H1 (cell line): Measurements from ENCODE around the gene ITGA3. TPM values are rescaled to one million over a fixed set of nuclear protein-coding genes. Genes with fewer than 3 reads are reported as not detected.
A peak's percentile ranks its signal among the peaks of the same experiment; 100 is the strongest.

Experiments used
- CTCF ChIA-PET: fragments of 300-600 bp; sonication (Branson Sonifier 250); formaldehyde crosslinking; loops from one replicate; lab custom pipeline; 2021; ENCODE audit not compliant: partially characterized antibody; lab: Charles Lee
- POLR2A ChIA-PET: fragments of 300-600 bp; sonication (Branson Sonifier 250); formaldehyde crosslinking; loops from one replicate; lab custom pipeline; 2021; ENCODE audit warnings: inconsistent platforms; ENCODE audit not compliant: partially characterized antibody; lab: Charles Lee
- DNase-seq, 2 experiments: peaks; one replicate each; pipeline versions ENCODE4 v3.0.0 to v3.0.0-alpha.2; 2010 to 2022; ENCODE audit warnings: low spot score in 2 of 2, low read depth in 1 of 2, mixed read lengths in 1 of 2
- FAIRE-seq: peaks from 2 replicates; lab custom pipeline; 2011; peaks lifted over from hg19 to GRCh38; lab: Jason Lieb, UNC
- H2AFZ ChIP-seq: 2 replicates; pipeline ENCODE4 v1.8.1; 2012; ENCODE audit warnings: low read length, inconsistent platforms
- H2AK5ac ChIP-seq: 2 replicates; pipeline ENCODE4 v1.6.1; 2013; ENCODE audit warnings: low read depth, low read length
- H2BK120ac ChIP-seq: replicated peaks from 2 replicates; pipeline ENCODE3; 2013; ENCODE audit warnings: low read depth, low read length, inconsistent platforms
- H2BK12ac ChIP-seq: 2 replicates; pipeline ENCODE4 v1.6.1; 2013; ENCODE audit warnings: low read depth, low read length
- H2BK15ac ChIP-seq: 2 replicates; pipeline ENCODE4 v1.6.1; 2013; ENCODE audit warnings: low read length
- H2BK20ac ChIP-seq: 2 replicates; pipeline ENCODE4 v1.6.1; 2013; ENCODE audit warnings: low read length
- H2BK5ac ChIP-seq: 2 replicates; pipeline ENCODE4 v1.6.1; 2013; ENCODE audit warnings: low read depth, low read length
- H3K14ac ChIP-seq: 2 replicates; pipeline ENCODE4 v1.6.1; 2013; ENCODE audit warnings: inconsistent platforms; ENCODE audit not compliant: insufficient read length
- H3K18ac ChIP-seq: 2 replicates; pipeline ENCODE4 v1.6.1; 2013; ENCODE audit warnings: low read length; ENCODE audit errors: extremely low read depth
- H3K23ac ChIP-seq: 2 replicates; pipeline ENCODE4 v1.6.1; 2013; ENCODE audit warnings: inconsistent platforms; ENCODE audit not compliant: insufficient read length
- H3K23me2 ChIP-seq: 2 replicates; pipeline ENCODE4 v1.6.1; 2013; ENCODE audit warnings: low read depth, low read length
- H3K27ac ChIP-seq: 2 replicates; pipeline ENCODE4 v1.6.1; 2011; ENCODE audit warnings: low read depth, low read length, inconsistent platforms
- H3K27me3 ChIP-seq, 4 experiments: replicated peaks in 1 of 4; 1 replicate in 1 of 4; 2 replicates in 3 of 4; pipeline versions ENCODE4 v1.6.1 to v1.8.1; 2011 to 2013; ENCODE audit warnings: low read length in 3 of 4, mild to moderate bottlenecking in 3 of 4, inconsistent platforms in 2 of 4, mixed read lengths in 2 of 4, moderate library complexity in 1 of 4; ENCODE audit not compliant: control insufficient read depth in 3 of 4, insufficient read depth in 3 of 4; ENCODE audit errors: extremely low read depth in 1 of 4
- H3K36me3 ChIP-seq, 4 experiments: 2 replicates each; pipeline versions ENCODE4 v1.6.1 to v1.8.1; 2011 to 2013; ENCODE audit warnings: mild to moderate bottlenecking in 4 of 4, low read length in 3 of 4, moderate library complexity in 2 of 4, control low read depth in 1 of 4, inconsistent platforms in 1 of 4; ENCODE audit not compliant: insufficient read depth in 4 of 4, control insufficient read depth in 2 of 4
- H3K4ac ChIP-seq: replicated peaks from 2 replicates; pipeline ENCODE3; 2013; ENCODE audit warnings: low read length, low read depth, mixed read lengths, inconsistent platforms; ENCODE audit not compliant: insufficient read length
- H3K4me1 ChIP-seq, 4 experiments: replicated peaks in 1 of 4; 1 replicate in 1 of 4; 2 replicates in 3 of 4; pipeline versions ENCODE4 v1.6.1 to v1.8.1; 2011 to 2013; ENCODE audit warnings: low read length in 3 of 4, inconsistent platforms in 2 of 4, mixed read lengths in 1 of 4; ENCODE audit not compliant: insufficient read depth in 4 of 4, control insufficient read depth in 3 of 4
- H3K4me2 ChIP-seq, 2 experiments: 2 replicates each; pipeline versions ENCODE4 v1.6.1 to v1.8.1; 2011 to 2013; ENCODE audit warnings: low read depth in 2 of 2, low read length in 2 of 2, control low read depth in 1 of 2, inconsistent platforms in 1 of 2, mild to moderate bottlenecking in 1 of 2; ENCODE audit not compliant: insufficient read depth in 1 of 2
- H3K4me3 ChIP-seq, 4 experiments: fragments of 200-600, 300-600 bp in 1 of 4; sonication (generic), shearing (Covaris generic), sonication (Bioruptor Twin) in 1 of 4; 2 replicates each; pipeline versions ENCODE4 v1.5.1 to v1.8.1; 2011 to 2016; ENCODE audit warnings: low read length in 4 of 4, low read depth in 3 of 4, control low read depth in 2 of 4, inconsistent platforms in 2 of 4, mild to moderate bottlenecking in 2 of 4, mixed read lengths in 1 of 4, moderate library complexity in 1 of 4; ENCODE audit not compliant: insufficient read depth in 2 of 4; ENCODE audit errors: extremely low read depth in 1 of 4
- H3K56ac ChIP-seq: replicated peaks from 2 replicates; pipeline ENCODE3; 2013; ENCODE audit warnings: low read depth, mild to moderate bottlenecking, mixed read lengths, low read length, inconsistent platforms; ENCODE audit not compliant: insufficient read length
- H3K79me1 ChIP-seq: 2 replicates; pipeline ENCODE4 v1.6.1; 2013; ENCODE audit warnings: low read depth, low read length, control low read depth
- H3K79me2 ChIP-seq, 2 experiments: 2 replicates each; pipeline versions ENCODE4 v1.6.1 to v1.8.1; 2012 to 2013; ENCODE audit warnings: low read length in 2 of 2, mild to moderate bottlenecking in 2 of 2, inconsistent platforms in 1 of 2; ENCODE audit not compliant: insufficient read depth in 2 of 2, control insufficient read depth in 1 of 2
- H3K9ac ChIP-seq, 4 experiments: replicated peaks in 1 of 4; 1 replicate in 1 of 4; 2 replicates in 3 of 4; pipeline versions ENCODE4 v1.6.1 to v1.8.1; 2011 to 2013; ENCODE audit warnings: low read depth in 3 of 4, low read length in 3 of 4, control low read depth in 2 of 4, mild to moderate bottlenecking in 2 of 4, moderate library complexity in 2 of 4, inconsistent platforms in 1 of 4; ENCODE audit errors: extremely low read depth in 1 of 4
- H3K9me3 ChIP-seq, 2 experiments: 2 replicates each; pipeline versions ENCODE4 v1.6.1 to v1.8.1; 2012 to 2013; ENCODE audit warnings: mild to moderate bottlenecking in 2 of 2, moderate library complexity in 2 of 2, control low read depth in 1 of 2, inconsistent platforms in 1 of 2, low read depth in 1 of 2, low read length in 1 of 2, mixed read lengths in 1 of 2; ENCODE audit not compliant: insufficient read depth in 2 of 2
- H4K20me1 ChIP-seq, 2 experiments: replicated peaks in 1 of 2; 2 replicates each; pipeline versions ENCODE3 to v1.8.1; 2011 to 2013; ENCODE audit warnings: inconsistent platforms in 2 of 2, low read length in 2 of 2, mild to moderate bottlenecking in 1 of 2; ENCODE audit not compliant: insufficient read depth in 2 of 2, control insufficient read depth in 1 of 2
- H4K5ac ChIP-seq: 2 replicates; pipeline ENCODE4 v1.6.1; 2013; ENCODE audit warnings: low read length, low read depth, mixed read lengths, inconsistent platforms; ENCODE audit not compliant: insufficient read length
- H4K8ac ChIP-seq: 2 replicates; pipeline ENCODE4 v1.8.0; 2013; ENCODE audit warnings: mild to moderate bottlenecking, moderate library complexity, low read length, inconsistent platforms; ENCODE audit not compliant: insufficient read depth; ENCODE audit errors: extremely low read depth
- H4K91ac ChIP-seq: replicated peaks from 2 replicates; pipeline ENCODE3; 2013; ENCODE audit warnings: low read length, mixed read lengths, inconsistent platforms; ENCODE audit not compliant: insufficient read length
- CHD1 ChIP-seq: IDR thresholded peaks from 2 replicates; pipeline ENCODE4 v1.6.1; 2012; ENCODE audit warnings: low read depth, low read length, improper control_type of control experiment
- CHD2 ChIP-seq: IDR thresholded peaks from 2 replicates; pipeline ENCODE4 v1.6.1; 2012; ENCODE audit warnings: low read length, improper control_type of control experiment
- CTBP2 ChIP-seq: IDR thresholded peaks from 2 replicates; pipeline ENCODE4 v1.7.0; 2011; ENCODE audit warnings: borderline replicate concordance, mild to moderate bottlenecking, moderate library complexity, mixed read lengths, low read length; ENCODE audit not compliant: insufficient read depth, insufficient read length
- MAFK ChIP-seq: IDR thresholded peaks from 2 replicates; pipeline ENCODE4 v1.6.1; 2012; ENCODE audit warnings: low read depth, mild to moderate bottlenecking, improper control_type of control experiment, low read length
- SAP30 ChIP-seq: fragments of 300-600 bp; sonication (generic); IDR thresholded peaks from 2 replicates; pipeline ENCODE4 v1.7.1; 2012; ENCODE audit warnings: low read length, moderate library complexity, mild to moderate bottlenecking, inconsistent platforms; ENCODE audit not compliant: insufficient read depth, insufficient replicate concordance
- SIRT6 ChIP-seq: IDR thresholded peaks from one replicate; pipeline ENCODE4 v1.7.1; 2012; ENCODE audit warnings: low read length, inconsistent platforms
- SIX5 ChIP-seq: IDR thresholded peaks from 2 replicates; pipeline ENCODE4 v1.6.1; 2011; ENCODE audit warnings: mild to moderate bottlenecking, low read depth, low read length
- SRF ChIP-seq: IDR thresholded peaks from 2 replicates; pipeline ENCODE4 v1.6.1; 2011; ENCODE audit warnings: mild to moderate bottlenecking, low read depth, low read length, moderate library complexity
- TEAD4 ChIP-seq: IDR thresholded peaks from 2 replicates; pipeline ENCODE4 v1.6.1; 2012; ENCODE audit warnings: low read depth, low read length, inconsistent platforms, mixed read lengths
- WGBS, 2 experiments: shearing (Covaris generic) in 1 of 2; methylation state at CpG; one replicate each; pipeline versions ENCODE4 v1.1.6 to v1.1.7; 2013 to 2015; ENCODE audit warnings: low lambda C conversion rate in 2 of 2, mixed read lengths in 2 of 2, inconsistent platforms in 1 of 2, low coverage in 1 of 2, missing lambda C conversion rate in 1 of 2; ENCODE audit not compliant: insufficient replicate concordance in 2 of 2, insufficient coverage in 1 of 2, insufficient read length in 1 of 2; ENCODE audit errors: extremely low coverage in 1 of 2, missing lambda C conversion rate in 1 of 2; 5-methylcytosine and 5-hydroxymethylcytosine counted together
- polyA plus RNA-seq, 7 experiments: library from polyadenylated mRNA; depleted of rRNA in 3 of 7; stranded (reverse) in 5 of 7; unstranded in 2 of 7; fragments of >200 nt in 5 of 7; fragments of 200-250 nt in 2 of 7; gene quantifications; 1 replicate in 5 of 7; 2 replicates in 1 of 7; 4 replicates in 1 of 7; pipeline versions ENCODE4 v1.2.1 to v1.2.3, GENCODE V29; 2011 to 2013; ENCODE audit warnings: missing spikeins in 2 of 7, mixed read lengths in 2 of 7
- total RNA-seq: library from RNA; stranded (reverse); fragmentation: NEBNext Ultra II Directional; extraction: Animal tissue kit (Norgen Biotek cat#: 25700); gene quantifications from 2 replicates; pipeline ENCODE4 v1.2.1, GENCODE V29; 2021

ITGA3 gene
- total and polyA plus RNA-seq, 2 of the 8 experiments (the other 6 are each of a cell fraction or from before 2014, with no cell fraction given), result 24.0 to 24.2 TPM

- no peak overlapping the region for H3K4ac ChIP-seq
- DNase-seq (no peak), FAIRE-seq (no peak)
- H3K4me2 ChIP-seq, result no peak overlapping the region
- peaks cover 2% of the 10 kb centered on the region; the same call in 1 of the 2 replicates for H3K23me2 ChIP-seq
- peak overlapping the region; percentile 16; the same call in 1 of the 2 replicates for H2BK15ac ChIP-seq
- H3K4me1 ChIP-seq, result peaks cover 6 to 14% (median 11%) of the 10 kb centered on the region in 4 experiments
- no peaks in the 10 kb centered on the region for H3K9me3 ChIP-seq
- H3K79me1 ChIP-seq, result no peaks in the 10 kb centered on the region
- WGBS, 2 experiments, result 78% methylated on average over 15 of the region's 17 CpGs; no CpG with 5 or more reads in 1 of the 2 experiments
- H2AFZ ChIP-seq, result no peak overlapping the region
- H4K91ac ChIP-seq, result no peak overlapping the region
- H2AK5ac ChIP-seq, result no peak overlapping the region; the same call in 1 of the 2 replicates
- TF ChIP-seq CHD2 (no peak), MAFK (no peak), CTBP2 (no peak), TEAD4 (no peak), SAP30 (no peak), CHD1 (no peak), SIRT6 (no peak), SRF (no peak), SIX5 (no peak)
- H3K36me3 ChIP-seq, result no peaks in the 10 kb centered on the region
- no peak overlapping the region for H3K27ac ChIP-seq
- no peak overlapping the region for H3K4me3 ChIP-seq
- peaks cover 0 to 18% (median 12%) of the 10 kb centered on the region in 4 experiments; a peak in 5 of 7 replicates for H3K27me3 ChIP-seq
- H3K23ac ChIP-seq, result no peak overlapping the region
- H3K14ac ChIP-seq, result no peak overlapping the region
- no peaks in the 10 kb centered on the region for H3K79me2 ChIP-seq
- H4K5ac ChIP-seq, result no peak overlapping the region
- no peak overlapping the region for H3K18ac ChIP-seq
- peak overlapping the region; percentile 61; the same call in 1 of the 2 replicates for H2BK20ac ChIP-seq
- H4K8ac ChIP-seq, result no peak overlapping the region
- no peaks in the 10 kb centered on the region for H4K20me1 ChIP-seq
- no peak overlapping the region for H3K56ac ChIP-seq
- no peak overlapping the region for H3K9ac ChIP-seq
- H2BK12ac ChIP-seq, result peak overlapping the region; percentile 9; the same call in 1 of the 2 replicates
- no peak overlapping the region; the same call in 1 of the 2 replicates for H2BK5ac ChIP-seq
- H2BK120ac ChIP-seq, result no peak overlapping the region
- POLR2A ChIA-PET, result interaction anchor here (0.8 to 2.3 kb wide), 6 partner anchors 8 to 36 kb away, joined by 3 to 11 read pairs (median 4); partner anchors contain the start of genes PPP1R9B and SAMD14
- CTCF ChIA-PET, result interaction anchor here (0.8 to 23.0 kb wide), 17 partner anchors 9 to 283 kb away, joined by 3 to 412 read pairs (median 6); partner anchors contain the start of genes PDK2, PPP1R9B, SGCA and TMEM92
Observed at GRCh38 chr17:50115756-50116155, 59.8 kb downstream of the ITGA3 start.
